ENCODE data around the gene SRPK2. TPM values are rescaled to one million over a fixed set of nuclear protein-coding genes. Genes with fewer than 3 reads are reported as not detected.
"Not testable (repeated sequence)": the region's sequence is repeated elsewhere in the genome, so short reads cannot be mapped to it uniquely, and the experiment has no call there.

SRPK2 gene
- total RNA-seq, 2 experiments from 2014 or later, result 48.5 to 53.6 TPM

DNA sequence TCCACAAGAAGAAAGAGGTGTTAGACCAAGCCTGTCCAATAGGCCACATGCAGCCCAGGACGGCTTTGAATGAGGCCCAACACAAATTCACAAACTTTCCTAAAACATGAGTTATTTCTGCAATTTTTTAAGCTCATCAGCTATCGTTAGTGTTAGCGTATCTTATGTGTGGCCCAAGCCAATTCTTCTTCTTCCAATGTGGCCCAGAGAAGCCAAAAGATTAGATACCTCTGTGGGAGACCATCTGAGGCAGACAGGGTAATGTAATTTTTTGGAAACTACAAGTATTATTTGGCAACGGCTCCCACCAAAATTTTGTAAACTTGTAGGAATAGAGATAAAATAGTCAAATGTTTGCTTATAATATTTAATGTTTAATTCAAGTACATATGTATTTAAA, 153.8 kb downstream of the SRPK2 start:
- ChIA-PET POLR2A (no interaction called here), CTCF (interaction anchor here (0.6 kb wide), 1 partner anchor 317 kb away, joined by 3 read pairs; no protein-coding TSS in a partner anchor)
- Mint-ChIP-seq H3K9me3 (no peaks in the 10 kb centered on the region), H3K4me3 (no peak overlapping the region), H3K36me3 (ENCODE audit: low read depth) (peaks cover 5% of the 10 kb centered on the region), H3K4me1 (peaks cover 3% of the 10 kb centered on the region), H3K27me3 (no peaks in the 10 kb centered on the region), H3K27ac (no peak overlapping the region)
- no peak for DNase-seq

DNA sequence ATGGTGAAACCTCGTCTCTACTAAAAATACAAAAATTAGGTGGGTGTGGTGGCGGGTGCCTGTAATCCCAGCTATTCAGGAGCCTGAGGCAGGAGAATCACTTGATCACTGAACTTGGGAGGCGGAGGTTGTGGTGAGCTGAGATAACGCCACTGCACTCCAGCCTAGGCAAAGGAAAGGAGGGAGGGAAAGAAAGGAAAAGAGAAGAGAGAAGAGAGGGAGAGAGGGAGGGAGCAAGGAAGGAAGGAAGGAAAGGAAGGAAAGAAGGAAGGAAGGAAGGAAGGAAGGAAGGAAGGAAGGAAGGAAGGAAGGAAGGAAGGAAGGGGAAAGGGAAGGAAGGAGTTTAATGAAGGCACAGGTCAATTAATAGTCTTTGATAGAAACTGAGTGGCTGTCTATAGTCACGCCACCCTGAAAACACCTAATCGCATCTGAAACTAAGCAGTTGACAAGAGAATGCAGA, 155.9 kb downstream of the SRPK2 start:
- DNase-seq; POLR2A ChIA-PET; H3K4me1 Mint-ChIP-seq; H3K27me3 Mint-ChIP-seq; H3K4me3 Mint-ChIP-seq; H3K36me3 Mint-ChIP-seq (ENCODE audit: low read depth); H3K27ac Mint-ChIP-seq; H3K9me3 Mint-ChIP-seq: not testable (repeated sequence)
- CTCF ChIA-PET, result interaction anchor here (0.6 kb wide), 1 partner anchor 118 kb away, joined by 4 read pairs; no protein-coding TSS in a partner anchor

DNA sequence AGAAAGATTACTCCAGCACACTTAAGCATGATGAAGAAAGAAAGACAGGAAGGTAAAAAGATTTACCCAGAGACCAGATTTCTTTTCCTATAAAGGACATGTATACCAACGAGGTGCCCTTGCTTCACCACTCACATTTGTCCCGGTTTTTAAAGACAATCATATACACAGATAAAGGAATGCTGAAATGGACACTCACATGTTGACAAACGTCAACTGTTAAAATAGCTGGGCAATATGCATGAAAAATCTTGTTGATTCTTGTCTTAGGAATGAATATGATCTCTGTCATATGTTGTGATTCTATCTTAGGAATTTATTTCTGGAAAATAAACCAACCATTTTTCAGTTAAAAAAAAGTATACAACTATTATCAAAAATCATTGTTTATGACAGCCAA, 158.2 kb downstream of the SRPK2 start:
- no peaks in the 10 kb centered on the region for H3K27me3 Mint-ChIP-seq
- peaks cover 11% of the 10 kb centered on the region for H3K36me3 Mint-ChIP-seq (ENCODE audit: low read depth)
- CTCF ChIA-PET, result no interaction called here
- H3K9me3 Mint-ChIP-seq, result peaks cover 4% of the 10 kb centered on the region
- POLR2A ChIA-PET, result interaction anchor here (0.7 kb wide), 1 partner anchor 67 kb away, joined by 3 read pairs; no protein-coding TSS in a partner anchor
- no peaks in the 10 kb centered on the region for H3K4me1 Mint-ChIP-seq
- no peak overlapping the region for H3K4me3 Mint-ChIP-seq
- DNase-seq, result no peak
- no peak overlapping the region for H3K27ac Mint-ChIP-seq

DNA sequence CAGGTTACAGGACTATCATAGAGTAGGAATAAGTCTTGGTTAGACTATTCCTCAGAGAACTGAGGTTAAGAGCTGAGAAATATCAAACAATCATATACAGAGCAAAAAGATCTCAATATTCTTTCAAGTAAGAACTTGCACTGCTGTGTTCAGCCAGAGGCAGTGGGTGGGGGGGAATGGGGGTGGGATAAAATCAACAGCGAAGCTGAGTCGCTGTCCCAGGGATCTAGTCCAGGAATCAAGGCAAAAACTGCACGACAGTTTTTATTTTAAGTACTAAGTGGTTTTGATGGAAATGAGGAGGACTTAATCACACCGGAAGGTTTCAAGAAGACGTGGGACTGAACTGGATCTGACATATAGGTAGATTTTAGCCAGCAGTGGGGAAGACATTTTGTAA, 159.1 kb downstream of the SRPK2 start:
- POLR2A ChIA-PET, result no interaction called here
- Mint-ChIP-seq H3K36me3 (ENCODE audit: low read depth) (peaks cover 11% of the 10 kb centered on the region), H3K27me3 (no peaks in the 10 kb centered on the region), H3K9me3 (peaks cover 4% of the 10 kb centered on the region), H3K27ac (no peak overlapping the region), H3K4me3 (no peak overlapping the region), H3K4me1 (peaks cover 8% of the 10 kb centered on the region)
- no peak for DNase-seq
- CTCF ChIA-PET, result interaction anchor here (0.6 kb wide), 1 partner anchor 39 kb away, joined by 5 read pairs; no protein-coding TSS in a partner anchor

DNA sequence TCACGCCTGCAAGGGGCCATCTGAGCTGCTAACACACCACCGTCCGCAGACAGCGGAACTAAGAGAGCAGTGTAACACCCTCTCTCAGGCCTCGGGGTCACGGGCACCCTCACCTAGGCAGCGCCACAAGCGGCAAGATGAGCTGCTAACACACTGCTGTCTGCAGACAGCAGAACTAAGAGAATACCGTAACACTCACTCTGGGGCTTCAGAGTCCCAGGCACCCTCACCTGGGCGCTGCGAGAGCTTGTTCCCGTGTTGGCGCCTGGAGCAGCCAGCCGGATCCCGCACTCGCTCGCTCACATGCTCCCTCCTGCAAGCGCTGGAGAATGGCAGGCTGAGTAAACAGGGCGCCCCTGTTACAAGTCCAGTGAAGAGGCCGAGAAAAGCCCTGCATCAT, 160.2 kb downstream of the SRPK2 start:
- H3K36me3 Mint-ChIP-seq (ENCODE audit: low read depth), result peaks cover 11% of the 10 kb centered on the region
- no peak overlapping the region for H3K4me3 Mint-ChIP-seq
- CTCF ChIA-PET, result interaction anchor here (1.2 kb wide), 1 partner anchor 13 kb away, joined by 3 read pairs; no protein-coding TSS in a partner anchor

GRCh38 chr7:105227391-105227790, 161.3 kb downstream of the SRPK2 start:
- POLR2A ChIA-PET, result no interaction called here
- Mint-ChIP-seq H3K27ac (no peak overlapping the region), H3K9me3 (peaks cover 4% of the 10 kb centered on the region), H3K4me3 (no peak overlapping the region), H3K4me1 (peaks cover 11% of the 10 kb centered on the region), H3K27me3 (no peaks in the 10 kb centered on the region), H3K36me3 (ENCODE audit: low read depth) (peaks cover 13% of the 10 kb centered on the region)
- no peak for DNase-seq
- CTCF ChIA-PET, result no interaction called here

More for the DNA sequence above, 160.2 kb downstream of the SRPK2 start:
- POLR2A ChIA-PET, result no interaction called here
- peaks cover 10% of the 10 kb centered on the region for H3K4me1 Mint-ChIP-seq
- peaks cover 4% of the 10 kb centered on the region for H3K9me3 Mint-ChIP-seq
- H3K27ac Mint-ChIP-seq, result no peak overlapping the region
- DNase-seq, result no peak
- H3K27me3 Mint-ChIP-seq, result no peaks in the 10 kb centered on the region

- H3K9me3 Mint-ChIP-seq, result peaks cover 4% of the 10 kb centered on the region
- CTCF ChIA-PET, result interaction anchor here (0.5 to 1.6 kb wide), 4 partner anchors 16 to 194 kb away, joined by 3 to 4 read pairs (median 4); no protein-coding TSS in a partner anchor
- peak overlapping the region; percentile 2 for H3K27ac Mint-ChIP-seq
- no peak overlapping the region for H3K4me3 Mint-ChIP-seq
- POLR2A ChIA-PET, result interaction anchor here (0.7 kb wide), 1 partner anchor 44 kb away, joined by 3 read pairs; no protein-coding TSS in a partner anchor
- peaks cover 11% of the 10 kb centered on the region for H3K4me1 Mint-ChIP-seq
- no peaks in the 10 kb centered on the region for H3K27me3 Mint-ChIP-seq
- DNase-seq, result no peak
- peaks cover 7% of the 10 kb centered on the region for H3K36me3 Mint-ChIP-seq (ENCODE audit: low read depth)
Measured at GRCh38 chr7:105224884-105225651, 163.7 kb downstream of the SRPK2 start.

- Mint-ChIP-seq H3K4me1 (peaks cover 11% of the 10 kb centered on the region), H3K36me3 (ENCODE audit: low read depth) (peaks cover 4% of the 10 kb centered on the region), H3K27ac (no peak overlapping the region), H3K27me3 (no peaks in the 10 kb centered on the region), H3K4me3 (no peak overlapping the region), H3K9me3 (no peaks in the 10 kb centered on the region)
- ChIA-PET POLR2A (no interaction called here), CTCF (no interaction called here)
- no peak for DNase-seq
Measured at GRCh38 chr7:105222953-105223352, 165.8 kb downstream of the SRPK2 start.

- Mint-ChIP-seq H3K27ac (no peak overlapping the region), H3K27me3 (no peaks in the 10 kb centered on the region), H3K4me3 (no peak overlapping the region), H3K36me3 (ENCODE audit: low read depth) (peaks cover 13% of the 10 kb centered on the region), H3K9me3 (peaks cover 3% of the 10 kb centered on the region), H3K4me1 (peaks cover 14% of the 10 kb centered on the region)
- DNase-seq, result no peak
- ChIA-PET CTCF (interaction anchor here (1.4 kb wide), 1 partner anchor 9 kb away, joined by 8 read pairs; no protein-coding TSS in a partner anchor), POLR2A (no interaction called here)
Measured at GRCh38 chr7:105219771-105220160, 169.0 kb downstream of the SRPK2 start.

- Mint-ChIP-seq H3K27ac (no peak overlapping the region), H3K4me3 (no peak overlapping the region), H3K36me3 (ENCODE audit: low read depth) (peaks cover 13% of the 10 kb centered on the region), H3K27me3 (no peaks in the 10 kb centered on the region), H3K9me3 (peaks cover 3% of the 10 kb centered on the region), H3K4me1 (peaks cover 12% of the 10 kb centered on the region)
- DNase-seq, result no peak
- ChIA-PET POLR2A (no interaction called here), CTCF (no interaction called here)
Measured at GRCh38 chr7:105218939-105219770, 169.6 kb downstream of the SRPK2 start.

DNA sequence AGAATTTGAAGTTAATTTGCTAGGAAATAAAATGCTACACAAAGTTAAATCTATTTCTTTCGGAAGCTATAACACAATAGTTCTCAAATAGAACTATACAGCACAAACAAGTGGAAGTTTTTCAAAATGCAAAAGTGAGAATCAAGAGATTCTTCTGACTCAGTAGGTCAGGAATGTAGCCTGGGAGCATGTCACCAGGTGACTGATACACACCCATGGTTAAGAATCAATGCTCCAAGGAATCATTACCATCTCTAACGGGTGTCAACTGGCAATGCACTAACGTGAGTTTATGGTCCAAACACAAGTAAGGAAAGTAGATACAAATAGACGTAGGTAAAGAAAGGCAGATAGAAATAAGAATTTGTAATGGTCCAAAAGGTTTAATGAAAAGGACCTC, 170.5 kb downstream of the SRPK2 start:
- Mint-ChIP-seq H3K27ac (no peak overlapping the region), H3K9me3 (peaks cover 3% of the 10 kb centered on the region), H3K4me1 (peaks cover 16% of the 10 kb centered on the region), H3K36me3 (ENCODE audit: low read depth) (peaks cover 11% of the 10 kb centered on the region), H3K27me3 (no peaks in the 10 kb centered on the region), H3K4me3 (no peak overlapping the region)
- DNase-seq, result no peak
- POLR2A ChIA-PET, result no interaction called here
- CTCF ChIA-PET, result interaction anchor here (0.9 kb wide), 1 partner anchor 22 kb away, joined by 3 read pairs; no protein-coding TSS in a partner anchor

GRCh38 chr7:105216786-105217185, 171.9 kb downstream of the SRPK2 start:
- H3K36me3 Mint-ChIP-seq (ENCODE audit: low read depth), result peaks cover 11% of the 10 kb centered on the region
- CTCF ChIA-PET, result no interaction called here
- DNase-seq, result no peak
- no peak overlapping the region for H3K4me3 Mint-ChIP-seq
- POLR2A ChIA-PET, result no interaction called here
- H3K27ac Mint-ChIP-seq, result no peak overlapping the region
- H3K27me3 Mint-ChIP-seq, result no peaks in the 10 kb centered on the region
- H3K4me1 Mint-ChIP-seq, result peaks cover 19% of the 10 kb centered on the region
- peaks cover 3% of the 10 kb centered on the region for H3K9me3 Mint-ChIP-seq

- ChIA-PET CTCF (interaction anchor here (0.6 kb wide), 1 partner anchor 12 kb away, joined by 3 read pairs; no protein-coding TSS in a partner anchor), POLR2A (no interaction called here)
- Mint-ChIP-seq H3K4me3 (no peak overlapping the region), H3K4me1 (peaks cover 23% of the 10 kb centered on the region), H3K9me3 (peaks cover 6% of the 10 kb centered on the region), H3K27ac (no peak overlapping the region), H3K36me3 (ENCODE audit: low read depth) (peaks cover 11% of the 10 kb centered on the region), H3K27me3 (no peaks in the 10 kb centered on the region)
- no peak for DNase-seq
Measured at GRCh38 chr7:105215821-105216220, 172.9 kb downstream of the SRPK2 start.

Data from activated CD4-positive, alpha-beta T cell treated with anti-CD3 and anti-CD28 coated beads, Interleukin-2, amount 10 ng/mL, durations not matched to agents 7 days and 5 days (primary cell).